Uterus (tissue), 2 donors: ENCODE data around the gene EFTUD2.

ENCODE experiments used
- POLR2A ChIP-seq, 2 donors: fragments of 450-650 bp; IDR thresholded peaks; one replicate each; pipeline ENCODE4 v1.6.1; 2016; ENCODE audit warnings: antibody characterized with exemption in 2 of 2, mild to moderate bottlenecking in 1 of 2, moderate library complexity in 1 of 2
- TF ChIP-seq, protein P1 (sequence below), 4 experiments: fragments of 200-600 bp in 2 of 4; fragments of 450-650 bp in 2 of 4; sonication (generic) in 2 of 4; IDR thresholded peaks; one replicate each; pipeline ENCODE4 v1.5.1; 2016 to 2019; ENCODE audit warnings: antibody characterized with exemption in 4 of 4, mild to moderate bottlenecking in 2 of 4, moderate library complexity in 1 of 4

- TF ChIP-seq POLR2A (IDR thresholded peaks at IDR 0.05), result no peak
- TF ChIP-seq, protein P1, sequence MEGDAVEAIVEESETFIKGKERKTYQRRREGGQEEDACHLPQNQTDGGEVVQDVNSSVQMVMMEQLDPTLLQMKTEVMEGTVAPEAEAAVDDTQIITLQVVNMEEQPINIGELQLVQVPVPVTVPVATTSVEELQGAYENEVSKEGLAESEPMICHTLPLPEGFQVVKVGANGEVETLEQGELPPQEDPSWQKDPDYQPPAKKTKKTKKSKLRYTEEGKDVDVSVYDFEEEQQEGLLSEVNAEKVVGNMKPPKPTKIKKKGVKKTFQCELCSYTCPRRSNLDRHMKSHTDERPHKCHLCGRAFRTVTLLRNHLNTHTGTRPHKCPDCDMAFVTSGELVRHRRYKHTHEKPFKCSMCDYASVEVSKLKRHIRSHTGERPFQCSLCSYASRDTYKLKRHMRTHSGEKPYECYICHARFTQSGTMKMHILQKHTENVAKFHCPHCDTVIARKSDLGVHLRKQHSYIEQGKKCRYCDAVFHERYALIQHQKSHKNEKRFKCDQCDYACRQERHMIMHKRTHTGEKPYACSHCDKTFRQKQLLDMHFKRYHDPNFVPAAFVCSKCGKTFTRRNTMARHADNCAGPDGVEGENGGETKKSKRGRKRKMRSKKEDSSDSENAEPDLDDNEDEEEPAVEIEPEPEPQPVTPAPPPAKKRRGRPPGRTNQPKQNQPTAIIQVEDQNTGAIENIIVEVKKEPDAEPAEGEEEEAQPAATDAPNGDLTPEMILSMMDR (IDR thresholded peaks at IDR 0.05), result no peak
These were observed 14.3 kb downstream of the EFTUD2 start for GRCh38 chr17:44884941-44885340.
